ENCODE measurements around the gene TMPRSS7.

The TMPRSS7 gene

DNA sequence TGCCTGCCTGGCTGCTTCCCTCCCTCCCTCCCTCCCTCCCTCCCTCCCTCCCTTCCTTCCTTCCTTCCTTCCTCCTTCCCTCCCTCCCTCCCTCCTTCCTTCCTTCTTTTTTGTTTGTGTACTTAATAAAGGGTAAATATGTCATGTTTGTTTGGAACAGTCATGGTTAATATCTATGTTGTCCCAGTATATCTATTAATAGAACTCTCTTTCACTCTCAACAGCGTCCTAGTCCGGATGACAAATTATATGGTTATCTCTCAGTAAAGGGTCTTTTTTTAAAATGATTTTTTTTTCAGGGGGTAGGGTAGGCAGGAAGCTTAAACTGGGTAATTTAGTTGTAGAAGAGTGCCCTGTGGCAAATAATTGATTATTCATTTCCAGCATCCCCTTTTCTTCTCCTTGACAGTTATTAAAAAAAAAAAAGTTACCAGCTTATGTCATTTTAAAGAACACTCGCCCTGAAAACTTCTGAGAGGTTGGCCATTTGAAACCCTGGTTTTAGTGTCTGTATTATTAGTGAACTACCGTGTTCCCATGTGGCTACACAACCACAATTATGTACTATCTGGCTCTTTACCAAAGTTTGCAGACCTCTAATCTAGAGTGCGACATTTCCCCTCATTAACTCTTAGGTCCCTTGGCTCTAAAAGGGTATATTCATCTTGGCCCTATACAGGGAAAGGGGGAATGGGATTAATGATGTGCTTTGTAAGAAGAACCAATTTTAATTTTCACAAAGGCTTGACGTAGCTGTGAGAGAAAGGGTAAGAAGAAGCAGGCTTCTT lies 22.1 kb upstream of the TMPRSS7 start:
- no peaks in the 10 kb centered on the region for H3K36me3 ChIP-seq (ENCODE audit: control insufficient read depth in 1 of 2, insufficient read depth in 2 of 2, low read length in 2 of 2)
- H3K4me1 ChIP-seq (ENCODE audit: control insufficient read depth in 1 of 2, insufficient read depth in 2 of 2, low read length in 2 of 2): peaks cover 4 to 6% of the 10 kb centered on the region in 2 donors
- H3K9ac ChIP-seq (ENCODE audit: low read depth in 1 of 2, low read length in 2 of 2): no peak overlapping the region

DNA sequence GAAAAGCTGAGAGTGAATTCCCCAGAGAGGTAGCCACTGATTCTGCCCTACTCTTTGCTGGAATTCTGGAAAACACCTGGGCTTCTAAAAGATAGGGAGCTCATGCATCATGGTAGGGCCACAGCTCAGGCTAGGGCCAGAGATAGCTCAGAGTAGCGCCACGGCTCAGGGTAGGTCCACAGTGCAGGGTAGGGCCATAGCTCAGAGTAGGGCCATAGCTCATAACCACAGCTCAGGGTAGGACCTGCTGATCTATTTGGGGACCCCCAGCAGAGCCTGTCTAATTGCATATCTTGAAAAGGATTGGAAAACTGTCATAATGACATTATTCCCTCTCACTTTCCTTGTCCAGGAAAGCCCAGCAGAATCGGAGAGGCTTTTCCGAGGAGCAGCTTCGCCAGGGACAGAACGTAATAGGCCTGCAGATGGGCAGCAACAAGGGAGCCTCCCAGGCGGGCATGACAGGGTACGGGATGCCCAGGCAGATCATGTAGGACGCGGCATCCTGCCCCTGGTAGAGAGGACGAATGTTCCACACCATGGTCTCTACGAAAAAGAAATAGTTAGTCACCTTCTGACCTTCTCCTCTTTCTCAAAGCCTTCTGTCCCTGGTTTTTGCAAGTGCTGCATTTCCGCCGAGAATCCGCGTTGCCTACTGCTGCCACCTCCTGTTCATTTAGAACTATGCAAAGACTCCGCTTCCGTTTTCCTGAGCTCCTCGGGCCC lies 21.3 kb upstream of the TMPRSS7 start:
- no peak overlapping the region for H3K27ac ChIP-seq (ENCODE audit: low read depth, low read length)
- H3K4me1 ChIP-seq (ENCODE audit: control insufficient read depth in 1 of 2, insufficient read depth in 2 of 2, low read length in 2 of 2): peaks cover 4 to 6% of the 10 kb centered on the region in 2 donors
- H3K9ac ChIP-seq (ENCODE audit: low read depth in 1 of 2, low read length in 2 of 2): no peak overlapping the region
- no peaks in the 10 kb centered on the region for H3K27me3 ChIP-seq (ENCODE audit: control insufficient read depth in 1 of 2, insufficient read depth in 2 of 2, low read length in 2 of 2)
- H3K9me3 ChIP-seq (ENCODE audit: control insufficient read depth in 1 of 2, low read length in 2 of 2): no peaks in the 10 kb centered on the region
- no peaks in the 10 kb centered on the region for H3K36me3 ChIP-seq (ENCODE audit: control insufficient read depth in 1 of 2, insufficient read depth in 2 of 2, low read length in 2 of 2)
- peak overlapping the region in 1 of 2 donors; percentile 18 for H3K4me3 ChIP-seq (ENCODE audit: low read depth in 1 of 2, low read length in 2 of 2)

More for the DNA sequence above, 22.1 kb upstream of the TMPRSS7 start:
- H3K4me3 ChIP-seq (ENCODE audit: low read depth in 1 of 2, low read length in 2 of 2): no peak overlapping the region
- H3K27ac ChIP-seq (ENCODE audit: low read depth, low read length): no peak overlapping the region
- no peaks in the 10 kb centered on the region for H3K9me3 ChIP-seq (ENCODE audit: control insufficient read depth in 1 of 2, low read length in 2 of 2)
- H3K27me3 ChIP-seq (ENCODE audit: control insufficient read depth in 1 of 2, insufficient read depth in 2 of 2, low read length in 2 of 2): no peaks in the 10 kb centered on the region

DNA sequence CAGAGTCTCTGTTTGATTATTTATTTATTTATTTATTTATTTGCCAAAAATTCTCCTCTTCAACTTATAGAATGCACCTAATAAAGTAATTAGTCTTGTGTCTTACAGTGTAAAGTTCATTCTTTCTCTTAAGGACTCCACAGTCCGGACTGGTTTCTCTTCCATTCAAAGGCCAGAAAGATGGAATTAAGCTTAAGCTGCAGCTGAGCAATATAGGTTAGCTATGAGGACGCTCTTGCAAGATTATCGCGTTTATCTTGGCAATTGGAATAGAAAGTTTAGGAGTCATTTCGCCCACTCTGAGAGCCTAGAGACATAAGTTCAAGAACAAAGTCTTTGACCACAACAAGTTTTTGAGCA lies 20.8 kb upstream of the TMPRSS7 start:
- Histone ChIP-seq H3K4me1 (ENCODE audit: control insufficient read depth in 1 of 2, insufficient read depth in 2 of 2, low read length in 2 of 2) (peaks cover 4 to 6% of the 10 kb centered on the region in 2 donors), H3K27ac (ENCODE audit: low read depth, low read length) (no peak overlapping the region), H3K36me3 (ENCODE audit: control insufficient read depth in 1 of 2, insufficient read depth in 2 of 2, low read length in 2 of 2) (no peaks in the 10 kb centered on the region), H3K4me3 (ENCODE audit: low read depth in 1 of 2, low read length in 2 of 2) (no peak overlapping the region), H3K27me3 (ENCODE audit: control insufficient read depth in 1 of 2, insufficient read depth in 2 of 2, low read length in 2 of 2) (no peaks in the 10 kb centered on the region), H3K9me3 (ENCODE audit: control insufficient read depth in 1 of 2, low read length in 2 of 2) (no peaks in the 10 kb centered on the region), H3K9ac (ENCODE audit: low read depth in 1 of 2, low read length in 2 of 2) (no peak overlapping the region)

DNA sequence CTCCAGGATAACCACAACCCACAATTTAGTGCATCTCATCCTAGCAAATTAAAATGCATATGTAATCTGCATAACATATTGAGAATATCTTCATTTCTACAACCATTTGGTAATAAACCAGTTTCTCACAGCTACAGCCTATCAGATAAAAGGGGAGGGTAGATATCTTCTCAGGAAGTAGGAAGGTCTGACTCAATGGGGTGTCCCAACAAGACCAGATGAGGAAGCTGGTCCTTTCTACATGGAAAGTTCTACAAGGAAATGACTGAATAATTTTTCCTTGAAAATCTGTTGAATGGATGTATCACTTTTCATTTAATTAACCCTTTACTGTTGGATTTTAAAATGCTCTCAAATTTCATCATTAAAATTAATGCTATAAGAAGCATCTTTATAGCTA lies 17.4 kb upstream of the TMPRSS7 start:
- Histone ChIP-seq H3K27ac (ENCODE audit: low read depth, low read length) (no peak overlapping the region), H3K36me3 (ENCODE audit: control insufficient read depth in 1 of 2, insufficient read depth in 2 of 2, low read length in 2 of 2) (no peaks in the 10 kb centered on the region), H3K9me3 (ENCODE audit: control insufficient read depth in 1 of 2, low read length in 2 of 2) (no peaks in the 10 kb centered on the region), H3K4me1 (ENCODE audit: control insufficient read depth in 1 of 2, insufficient read depth in 2 of 2, low read length in 2 of 2) (peaks cover 4 to 6% of the 10 kb centered on the region in 2 donors), H3K4me3 (ENCODE audit: low read depth in 1 of 2, low read length in 2 of 2) (no peak overlapping the region), H3K9ac (ENCODE audit: low read depth in 1 of 2, low read length in 2 of 2) (no peak overlapping the region), H3K27me3 (ENCODE audit: control insufficient read depth in 1 of 2, insufficient read depth in 2 of 2, low read length in 2 of 2) (no peaks in the 10 kb centered on the region)

DNA sequence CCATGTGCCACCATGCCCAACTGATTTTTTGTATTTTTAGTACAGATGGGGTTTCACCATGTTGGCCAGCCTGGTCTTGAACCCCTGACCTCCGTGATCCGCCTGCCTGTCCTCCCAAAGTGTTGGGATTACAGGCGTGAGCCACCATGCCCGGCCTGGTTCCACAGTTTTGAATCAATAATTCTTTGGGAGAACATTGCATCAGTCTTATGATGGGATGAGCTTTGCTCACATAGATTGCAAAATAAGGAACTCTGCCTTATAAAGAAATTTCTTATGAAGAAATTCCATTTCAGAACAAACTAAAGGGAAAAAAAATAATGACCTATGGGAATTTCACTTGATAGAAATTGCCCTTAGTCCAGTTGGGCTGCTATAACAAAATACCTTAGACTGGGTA lies 15.8 kb upstream of the TMPRSS7 start:
- H3K4me3 ChIP-seq (ENCODE audit: low read depth in 1 of 2, low read length in 2 of 2): no peak overlapping the region
- H3K27ac ChIP-seq (ENCODE audit: low read depth, low read length): no peak overlapping the region
- no peaks in the 10 kb centered on the region for H3K36me3 ChIP-seq (ENCODE audit: control insufficient read depth in 1 of 2, insufficient read depth in 2 of 2, low read length in 2 of 2)
- H3K9me3 ChIP-seq (ENCODE audit: control insufficient read depth in 1 of 2, low read length in 2 of 2): no peaks in the 10 kb centered on the region
- H3K9ac ChIP-seq (ENCODE audit: low read depth in 1 of 2, low read length in 2 of 2): no peak overlapping the region
- no peaks in the 10 kb centered on the region for H3K4me1 ChIP-seq (ENCODE audit: control insufficient read depth in 1 of 2, insufficient read depth in 2 of 2, low read length in 2 of 2)
- H3K27me3 ChIP-seq (ENCODE audit: control insufficient read depth in 1 of 2, insufficient read depth in 2 of 2, low read length in 2 of 2): no peaks in the 10 kb centered on the region

DNA sequence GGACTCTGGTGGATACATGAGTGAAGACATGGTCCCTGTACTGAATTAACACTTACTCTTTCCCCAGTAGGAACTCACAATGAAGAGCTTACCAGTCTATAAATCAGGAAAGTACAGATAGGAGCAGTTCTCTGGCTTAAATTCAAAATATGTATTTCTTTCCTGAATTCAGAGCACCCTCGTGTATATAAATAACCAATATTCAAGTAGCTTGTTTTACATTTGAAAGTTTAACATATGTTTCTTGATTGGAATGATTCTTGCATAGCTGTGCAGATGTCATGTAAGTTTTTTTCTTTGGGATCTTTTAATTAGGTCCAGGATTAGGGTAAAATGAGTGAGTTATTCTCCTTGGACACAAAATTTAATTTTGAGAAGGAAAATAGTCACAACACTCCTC lies 14.8 kb upstream of the TMPRSS7 start:
- H3K4me1 ChIP-seq (ENCODE audit: control insufficient read depth in 1 of 2, insufficient read depth in 2 of 2, low read length in 2 of 2): no peaks in the 10 kb centered on the region
- H3K36me3 ChIP-seq (ENCODE audit: control insufficient read depth in 1 of 2, insufficient read depth in 2 of 2, low read length in 2 of 2): no peaks in the 10 kb centered on the region
- no peaks in the 10 kb centered on the region for H3K27me3 ChIP-seq (ENCODE audit: control insufficient read depth in 1 of 2, insufficient read depth in 2 of 2, low read length in 2 of 2)
- H3K4me3 ChIP-seq (ENCODE audit: low read depth in 1 of 2, low read length in 2 of 2): no peak overlapping the region
- H3K9ac ChIP-seq (ENCODE audit: low read depth in 1 of 2, low read length in 2 of 2): no peak overlapping the region
- no peak overlapping the region for H3K27ac ChIP-seq (ENCODE audit: low read depth, low read length)
- H3K9me3 ChIP-seq (ENCODE audit: control insufficient read depth in 1 of 2, low read length in 2 of 2): no peaks in the 10 kb centered on the region

DNA sequence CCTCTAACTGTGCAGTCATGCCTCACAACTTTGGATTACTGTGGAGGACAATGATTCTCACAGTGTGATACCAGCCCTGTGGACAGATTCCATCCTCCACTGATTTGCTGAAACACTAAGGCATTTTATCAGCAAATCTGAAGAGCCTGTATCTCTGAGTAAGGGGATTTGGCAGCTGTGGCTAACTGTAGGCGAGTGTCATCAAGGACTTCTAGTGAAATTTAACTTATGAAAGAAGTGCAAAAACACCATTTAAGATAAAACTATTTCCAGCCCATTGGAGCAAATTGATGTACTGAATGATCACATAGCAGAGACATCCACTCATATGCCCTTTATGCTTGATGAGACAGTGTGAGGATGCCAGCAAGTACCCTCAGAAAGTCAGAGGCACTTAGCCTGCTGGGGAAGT lies 13.9 kb upstream of the TMPRSS7 start:
- Histone ChIP-seq H3K36me3 (ENCODE audit: control insufficient read depth in 1 of 2, insufficient read depth in 2 of 2, low read length in 2 of 2) (no peaks in the 10 kb centered on the region), H3K27me3 (ENCODE audit: control insufficient read depth in 1 of 2, insufficient read depth in 2 of 2, low read length in 2 of 2) (no peaks in the 10 kb centered on the region), H3K4me1 (ENCODE audit: control insufficient read depth in 1 of 2, insufficient read depth in 2 of 2, low read length in 2 of 2) (no peaks in the 10 kb centered on the region), H3K9me3 (ENCODE audit: control insufficient read depth in 1 of 2, low read length in 2 of 2) (no peaks in the 10 kb centered on the region), H3K9ac (ENCODE audit: low read depth in 1 of 2, low read length in 2 of 2) (no peak overlapping the region), H3K4me3 (ENCODE audit: low read depth in 1 of 2, low read length in 2 of 2) (no peak overlapping the region), H3K27ac (ENCODE audit: low read depth, low read length) (no peak overlapping the region)

DNA sequence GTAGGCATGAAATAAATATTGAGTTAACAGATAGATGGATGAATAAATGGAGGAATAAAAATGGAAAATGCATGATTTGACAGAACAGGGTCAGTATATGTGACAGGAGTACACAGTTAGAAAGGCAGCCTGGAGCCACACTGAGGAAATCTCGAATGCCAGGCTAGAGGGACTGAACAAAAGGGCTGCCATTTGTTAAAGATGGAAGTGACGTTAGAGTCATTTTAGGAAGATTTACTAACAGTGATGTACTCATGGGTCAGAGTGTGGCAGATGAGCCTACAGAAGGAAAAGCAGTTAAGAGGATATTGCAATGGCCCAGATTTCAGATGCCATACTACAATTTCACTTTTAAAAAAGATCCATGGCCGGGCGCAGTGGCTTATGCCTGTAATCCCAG lies 7.4 kb upstream of the TMPRSS7 start:
- Histone ChIP-seq H3K4me1 (ENCODE audit: control insufficient read depth in 1 of 2, insufficient read depth in 2 of 2, low read length in 2 of 2) (no peaks in the 10 kb centered on the region), H3K9me3 (ENCODE audit: control insufficient read depth in 1 of 2, low read length in 2 of 2) (no peaks in the 10 kb centered on the region), H3K4me3 (ENCODE audit: low read depth in 1 of 2, low read length in 2 of 2) (no peak overlapping the region)

DNA sequence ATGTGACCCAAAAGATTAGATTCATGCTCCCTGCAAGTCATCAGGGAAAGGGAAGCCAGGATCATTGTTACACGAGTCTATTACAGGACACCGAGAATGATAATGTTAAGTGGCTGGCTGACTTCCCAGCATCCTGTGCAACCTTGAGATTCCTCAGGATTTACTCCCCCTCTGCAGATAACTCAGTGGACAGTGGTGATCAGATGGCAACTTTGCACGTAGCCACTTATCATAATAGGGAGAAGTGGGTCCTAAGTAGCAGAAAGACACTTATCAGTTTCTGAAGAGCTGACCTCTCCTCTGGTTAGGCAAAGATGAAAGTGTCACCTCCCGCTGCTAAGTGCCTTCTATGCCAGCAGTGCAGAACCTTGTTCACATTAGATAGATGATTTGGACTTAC lies 6.7 kb upstream of the TMPRSS7 start:
- no peaks in the 10 kb centered on the region for H3K36me3 ChIP-seq (ENCODE audit: control insufficient read depth in 1 of 2, insufficient read depth in 2 of 2, low read length in 2 of 2)
- H3K4me3 ChIP-seq (ENCODE audit: low read depth in 1 of 2, low read length in 2 of 2): no peak overlapping the region
- H3K4me1 ChIP-seq (ENCODE audit: control insufficient read depth in 1 of 2, insufficient read depth in 2 of 2, low read length in 2 of 2): no peaks in the 10 kb centered on the region

More for the DNA sequence above, 7.4 kb upstream of the TMPRSS7 start:
- no peak overlapping the region for H3K27ac ChIP-seq (ENCODE audit: low read depth, low read length)
- no peak overlapping the region for H3K9ac ChIP-seq (ENCODE audit: low read depth in 1 of 2, low read length in 2 of 2)
- H3K36me3 ChIP-seq (ENCODE audit: control insufficient read depth in 1 of 2, insufficient read depth in 2 of 2, low read length in 2 of 2): no peaks in the 10 kb centered on the region
- no peaks in the 10 kb centered on the region for H3K27me3 ChIP-seq (ENCODE audit: control insufficient read depth in 1 of 2, insufficient read depth in 2 of 2, low read length in 2 of 2)

DNA sequence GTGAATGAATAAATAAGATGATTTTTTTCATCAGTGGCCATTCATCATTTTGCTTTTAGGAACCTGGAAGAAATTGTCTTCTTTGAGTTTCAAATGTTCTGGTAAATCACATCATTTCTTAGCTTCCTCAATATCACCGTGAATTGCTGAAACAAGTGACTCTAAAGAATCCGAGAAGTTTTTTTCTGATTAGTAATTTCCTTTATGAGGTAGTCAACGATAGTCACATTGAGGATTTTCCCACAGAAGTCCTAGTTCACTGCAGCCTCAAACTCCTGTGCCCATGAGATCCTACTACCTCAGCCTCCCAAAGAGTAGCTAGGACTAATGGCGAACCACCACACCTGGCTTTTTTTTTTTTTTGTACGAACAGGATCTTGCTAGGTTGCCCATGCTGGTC lies 3.6 kb upstream of the TMPRSS7 start:
- H3K27ac ChIP-seq (ENCODE audit: low read depth, low read length): no peak overlapping the region
- H3K4me1 ChIP-seq (ENCODE audit: control insufficient read depth in 1 of 2, insufficient read depth in 2 of 2, low read length in 2 of 2): no peaks in the 10 kb centered on the region
- H3K36me3 ChIP-seq (ENCODE audit: control insufficient read depth in 1 of 2, insufficient read depth in 2 of 2, low read length in 2 of 2): no peaks in the 10 kb centered on the region
- H3K27me3 ChIP-seq (ENCODE audit: control insufficient read depth in 1 of 2, insufficient read depth in 2 of 2, low read length in 2 of 2): no peaks in the 10 kb centered on the region
- no peaks in the 10 kb centered on the region for H3K9me3 ChIP-seq (ENCODE audit: control insufficient read depth in 1 of 2, low read length in 2 of 2)
- H3K4me3 ChIP-seq (ENCODE audit: low read depth in 1 of 2, low read length in 2 of 2): no peak overlapping the region
- H3K9ac ChIP-seq (ENCODE audit: low read depth in 1 of 2, low read length in 2 of 2): no peak overlapping the region

More for the DNA sequence above, 6.7 kb upstream of the TMPRSS7 start:
- no peaks in the 10 kb centered on the region for H3K27me3 ChIP-seq (ENCODE audit: control insufficient read depth in 1 of 2, insufficient read depth in 2 of 2, low read length in 2 of 2)
- no peak overlapping the region for H3K27ac ChIP-seq (ENCODE audit: low read depth, low read length)
- no peak overlapping the region for H3K9ac ChIP-seq (ENCODE audit: low read depth in 1 of 2, low read length in 2 of 2)
- H3K9me3 ChIP-seq (ENCODE audit: control insufficient read depth in 1 of 2, low read length in 2 of 2): no peaks in the 10 kb centered on the region
